ENCODE results near the gene SMARCC1. TPM values are rescaled to one million over a fixed set of nuclear protein-coding genes. Genes with fewer than 3 reads are reported as not detected.

Gene SMARCC1
- total RNA-seq, 1 experiment from 2014 or later, result 63.4 TPM

GRCh38 chr3:47607335-47607734 lies 174.4 kb downstream of the SMARCC1 start:
- DNase-seq (ENCODE audit: low spot score), result no peak
- in situ Hi-C loops (cut with HindIII; ENCODE audit: low sequenced_read_pairs), result no loop called here

GRCh38 chr3:47606165-47606564 lies 175.5 kb downstream of the SMARCC1 start:
- in situ Hi-C loops (cut with HindIII; ENCODE audit: low sequenced_read_pairs), result no loop called here
- DNase-seq (ENCODE audit: low spot score), result peak; percentile 84

GRCh38 chr3:47605652-47606051 lies 176.0 kb downstream of the SMARCC1 start:
- no peak for DNase-seq (ENCODE audit: low spot score)
- in situ Hi-C loops (cut with HindIII; ENCODE audit: low sequenced_read_pairs), result no loop called here

- in situ Hi-C loops (cut with HindIII; ENCODE audit: low sequenced_read_pairs), result no loop called here
- no peak for DNase-seq (ENCODE audit: low spot score)
Observed at GRCh38 chr3:47604145-47604544, 177.5 kb downstream of the SMARCC1 start.

- in situ Hi-C loops (cut with HindIII; ENCODE audit: low sequenced_read_pairs), result no loop called here
Observed at GRCh38 chr3:47603332-47603731, 178.4 kb downstream of the SMARCC1 start.

GRCh38 chr3:47601281-47601680 lies 180.4 kb downstream of the SMARCC1 start:
- no peak for DNase-seq (ENCODE audit: low spot score)
- in situ Hi-C loops (cut with HindIII; ENCODE audit: low sequenced_read_pairs), result no loop called here

More at GRCh38 chr3:47603332-47603731, 178.4 kb downstream of the SMARCC1 start:
- no peak for DNase-seq (ENCODE audit: low spot score)

GRCh38 chr3:47594792-47595191 lies 186.9 kb downstream of the SMARCC1 start:
- DNase-seq (ENCODE audit: low spot score), result no peak
- in situ Hi-C loops (cut with HindIII; ENCODE audit: low sequenced_read_pairs), result no loop called here

- DNase-seq (ENCODE audit: low spot score), result no peak
- in situ Hi-C loops (cut with HindIII; ENCODE audit: low sequenced_read_pairs), result no loop called here
Observed at GRCh38 chr3:47592066-47592795, 189.5 kb downstream of the SMARCC1 start.

- in situ Hi-C loops (cut with HindIII; ENCODE audit: low sequenced_read_pairs), result no loop called here
- DNase-seq (ENCODE audit: low spot score), result no peak
Observed at GRCh38 chr3:47590216-47590615, 191.5 kb downstream of the SMARCC1 start.

- in situ Hi-C loops (cut with HindIII; ENCODE audit: low sequenced_read_pairs), result no loop called here
- no peak for DNase-seq (ENCODE audit: low spot score)
Observed at GRCh38 chr3:47588587-47588986, 193.1 kb downstream of the SMARCC1 start.

GRCh38 chr3:47588053-47588452 lies 193.6 kb downstream of the SMARCC1 start:
- no peak for DNase-seq (ENCODE audit: low spot score)
- in situ Hi-C loops (cut with HindIII; ENCODE audit: low sequenced_read_pairs), result no loop called here

GRCh38 chr3:47586746-47587145 lies 194.9 kb downstream of the SMARCC1 start:
- DNase-seq (ENCODE audit: low spot score), result no peak
- in situ Hi-C loops (cut with HindIII; ENCODE audit: low sequenced_read_pairs), result no loop called here

GRCh38 chr3:47583320-47584075 lies 198.2 kb downstream of the SMARCC1 start:
- in situ Hi-C loops (cut with HindIII; ENCODE audit: low sequenced_read_pairs), result no loop called here
- DNase-seq (ENCODE audit: low spot score), result no peak

GRCh38 chr3:47581835-47582234 lies 199.9 kb downstream of the SMARCC1 start:
- no peak for DNase-seq (ENCODE audit: low spot score)
- in situ Hi-C loops (cut with HindIII; ENCODE audit: low sequenced_read_pairs), result no loop called here

GRCh38 chr3:47581422-47581821 lies 200.3 kb downstream of the SMARCC1 start:
- in situ Hi-C loops (cut with HindIII; ENCODE audit: low sequenced_read_pairs), result no loop called here
- DNase-seq (ENCODE audit: low spot score), result no peak

- in situ Hi-C loops (cut with HindIII; ENCODE audit: low sequenced_read_pairs), result no loop called here
Observed at GRCh38 chr3:47580481-47580880, 201.2 kb downstream of the SMARCC1 start.

GRCh38 chr3:47579875-47580274 lies 201.8 kb downstream of the SMARCC1 start:
- in situ Hi-C loops (cut with HindIII; ENCODE audit: low sequenced_read_pairs), result no loop called here
- no peak for DNase-seq (ENCODE audit: low spot score)

More at GRCh38 chr3:47580481-47580880, 201.2 kb downstream of the SMARCC1 start:
- no peak for DNase-seq (ENCODE audit: low spot score)

GRCh38 chr3:47578691-47579632 lies 202.7 kb downstream of the SMARCC1 start, which contains the start of gene CSPG5:
Gene CSPG5, minus strand, starts transcription at chr3:47578865. Its CDS starts 172 bp downstream, at chr3:47578693.
- DNase-seq (ENCODE audit: low spot score), result peak; percentile 64
- in situ Hi-C loops (cut with HindIII; ENCODE audit: low sequenced_read_pairs), result no loop called here

- in situ Hi-C loops (cut with HindIII; ENCODE audit: low sequenced_read_pairs), result no loop called here
- DNase-seq (ENCODE audit: low spot score), result peak; percentile 49
Observed at GRCh38 chr3:47578119-47578632, 203.5 kb downstream of the SMARCC1 start.

Measured in G401 (cell line).